HCEC 1CT (cell line): ENCODE measurements around the gene SLC9A5.

ENCODE experiments used
- DNase-seq: peaks from one replicate; pipeline ENCODE4 v3.0.0-alpha.2; 2017

The SLC9A5 gene

GRCh38 chr16:67216612-67217490 lies 31.9 kb upstream of the SLC9A5 start:
- DNase-seq: no peak

GRCh38 chr16:67223992-67224391 lies 24.8 kb upstream of the SLC9A5 start:
- no peak for DNase-seq

GRCh38 chr16:67226295-67226803 lies 22.4 kb upstream of the SLC9A5 start:
- DNase-seq: no peak

- DNase-seq: peak; percentile 95
These were observed 21.8 kb upstream of the SLC9A5 start, which contains the start of gene TMEM208 for GRCh38 chr16:67226804-67227566. Gene TMEM208, plus strand, starts transcription at chr16:67227130. Its CDS starts 89 bp downstream, at chr16:67227219.

GRCh38 chr16:67227567-67227921 lies 21.2 kb upstream of the SLC9A5 start:
- no peak for DNase-seq

GRCh38 chr16:67228034-67228785 lies 20.6 kb upstream of the SLC9A5 start:
- DNase-seq: no peak

GRCh38 chr16:67228905-67229304 lies 19.9 kb upstream of the SLC9A5 start:
- DNase-seq: no peak

- DNase-seq: no peak
These were observed 18.6 kb upstream of the SLC9A5 start for GRCh38 chr16:67229906-67230808.

GRCh38 chr16:67230809-67231660 lies 17.7 kb upstream of the SLC9A5 start:
- no peak for DNase-seq

- DNase-seq: no peak
These were observed 15.2 kb upstream of the SLC9A5 start for GRCh38 chr16:67233596-67233995.

GRCh38 chr16:67234180-67234597 lies 14.6 kb upstream of the SLC9A5 start:
- DNase-seq: no peak

- DNase-seq: no peak
These were observed 12.8 kb upstream of the SLC9A5 start for GRCh38 chr16:67235816-67236562.

GRCh38 chr16:67236563-67237395 lies 12.0 kb upstream of the SLC9A5 start:
- peak; percentile 35 for DNase-seq

GRCh38 chr16:67237396-67238277 lies 11.1 kb upstream of the SLC9A5 start:
- DNase-seq: no peak

GRCh38 chr16:67238278-67238575 lies 10.6 kb upstream of the SLC9A5 start:
- no peak for DNase-seq

- no peak for DNase-seq
These were observed 9.8 kb upstream of the SLC9A5 start for GRCh38 chr16:67238806-67239470.

- DNase-seq: no peak
These were observed 8.3 kb upstream of the SLC9A5 start for GRCh38 chr16:67240506-67240905.
